Right lobe of liver (tissue), 4 donors: ENCODE measurements around the gene ACOT7.

ENCODE experiments used
- CTCF ChIP-seq, 4 donors: fragments of 200-600 bp in 3 of 4; fragments of 450-650 bp in 1 of 4; IDR thresholded peaks; one replicate each; pipeline versions ENCODE4 v1.5.1 to v1.8.0; 2016 to 2022; ENCODE audit warnings: antibody characterized with exemption in 4 of 4, mild to moderate bottlenecking in 2 of 4
- POLR2A ChIP-seq: fragments of 450-650 bp; IDR thresholded peaks from one replicate; pipeline ENCODE4 v1.6.1; 2017; ENCODE audit warnings: antibody characterized with exemption, mild to moderate bottlenecking
- donor health status: DM: no; HTN: no; CAD: no.
- donor health status: DM: no; HTN: no; CAD: no.
- donor health status: DM: no; HTN: yes; CAD: no.

- TF ChIP-seq CTCF (IDR thresholded peaks at IDR 0.05): no peak
- TF ChIP-seq POLR2A: no peak
Observed at GRCh38 chr1:6253380-6253779, 140.2 kb downstream of the ACOT7 start.
